Lung (tissue), 12 donors: ENCODE measurements around the gene CEP131. TPM values are rescaled to one million over a fixed set of nuclear protein-coding genes. Genes with fewer than 3 reads are reported as not detected.
"Not testable (repeated sequence)": the region's sequence is repeated elsewhere in the genome, so short reads cannot be mapped to it uniquely, and the experiment has no call there.

Source experiments
- ATAC-seq: fragments of 200-7000 bp; cut with Tn5 transposase; one replicate; pipeline ENCODE4 v1.9.1; 2020; ENCODE audit warnings: moderate number of reproducible peaks; ENCODE audit not compliant: insufficient read depth, low FRiP score
- DNase-seq, 3 donors: peaks; one replicate each; pipeline ENCODE4 v3.0.0-alpha.2; 2013 to 2017
- H3K27ac ChIP-seq, 2 donors: one replicate each; pipeline ENCODE4 v1.5.1; 2013; ENCODE audit warnings: mild to moderate bottlenecking in 2 of 2, moderate library complexity in 2 of 2, control low read depth in 1 of 2, inconsistent platforms in 1 of 2, low read depth in 1 of 2, low read length in 1 of 2
- H3K27me3 ChIP-seq, 3 donors: one replicate each; pipeline ENCODE4 v1.5.1; 2013; ENCODE audit warnings: low read length in 2 of 3; ENCODE audit not compliant: control insufficient read depth in 3 of 3, insufficient read depth in 3 of 3
- H3K36me3 ChIP-seq, 4 donors: one replicate each; pipeline ENCODE4 v1.5.1; 2013; ENCODE audit warnings: low read length in 4 of 4, mild to moderate bottlenecking in 1 of 4, moderate library complexity in 1 of 4; ENCODE audit not compliant: control insufficient read depth in 4 of 4, insufficient read depth in 4 of 4
- H3K4me1 ChIP-seq, 5 donors: one replicate each; pipeline ENCODE4 v1.5.1; 2013; ENCODE audit warnings: low read length in 5 of 5, mild to moderate bottlenecking in 2 of 5, moderate library complexity in 1 of 5; ENCODE audit not compliant: control insufficient read depth in 5 of 5, insufficient read depth in 5 of 5
- H3K4me3 ChIP-seq: one replicate; pipeline ENCODE4 v1.5.1; 2013; ENCODE audit warnings: mild to moderate bottlenecking, control low read depth, moderate library complexity
- H3K9ac ChIP-seq, 2 donors: one replicate each; pipeline ENCODE4 v1.5.1; 2013; ENCODE audit warnings: low read length in 2 of 2, control low read depth in 1 of 2; ENCODE audit not compliant: insufficient read depth in 1 of 2
- H3K9me3 ChIP-seq, 4 donors: one replicate each; pipeline ENCODE4 v1.5.1; 2013; ENCODE audit warnings: low read length in 3 of 4, mild to moderate bottlenecking in 1 of 4, moderate library complexity in 1 of 4; ENCODE audit not compliant: control insufficient read depth in 4 of 4, insufficient read depth in 3 of 4
- CTCF ChIP-seq: IDR thresholded peaks from 2 replicates; pipeline ENCODE4 v1.5.1; 2012; ENCODE audit warnings: mild to moderate bottlenecking; ENCODE audit errors: control extremely low read depth, extremely low read depth
- WGBS, 2 donors: extraction: QIAGEN DNeasy Blood & Tissue Kit; methylation state at CpG; one replicate each; pipeline ENCODE4 v1.1.7; 2013; 5-methylcytosine and 5-hydroxymethylcytosine counted together
- polyA plus RNA-seq, 2 donors: library from polyadenylated mRNA; stranded (reverse); fragments of 200-250 nt; gene quantifications; one replicate each; pipeline ENCODE4 v1.2.1, GENCODE V29; 2013
- total RNA-seq, 2 donors: library from RNA; depleted of rRNA in 1 of 2; stranded (reverse); fragments of >200 nt in 1 of 2; gene quantifications; one replicate each; pipeline ENCODE4 v1.2.1, GENCODE V29; 2014 to 2021
- donor health status: control.
- donor health status: control.
- donor health status: Bipolar disorder and iron deficiency.
- donor health status: healthy.
- donor health status: DM: yes; HTN: yes; CAD: no.

Gene CEP131
- total and polyA plus RNA-seq, 4 donors = 7.0 to 14.5 (median 10.9) TPM

- Histone ChIP-seq H3K9me3 (peaks cover 0 to 2% (median 0%) of the 10 kb centered on the region in 4 donors), H3K4me3 (no peak overlapping the region), H3K9ac (no peak overlapping the region), H3K36me3 (no peaks in the 10 kb centered on the region), H3K27me3 (no peaks in the 10 kb centered on the region), H3K27ac (no peak overlapping the region), H3K4me1 (peaks cover 0 to 4% (median 0%) of the 10 kb centered on the region in 5 donors)
- WGBS, 2 donors = 91 to 93% methylated on average over 38 to 39 of the region's 39 CpGs
- no peak for TF ChIP-seq CTCF
- DNase-seq = no peak
- no peak for ATAC-seq
Observed at GRCh38 chr17:81157848-81158687, 64.7 kb downstream of the CEP131 start.

GRCh38 chr17:81156866-81157805 is 65.6 kb downstream of the CEP131 start:
- no peak for DNase-seq
- Histone ChIP-seq H3K27ac (no peak overlapping the region), H3K36me3 (no peaks in the 10 kb centered on the region), H3K27me3 (no peaks in the 10 kb centered on the region), H3K9me3 (peaks cover 0 to 2% (median 0%) of the 10 kb centered on the region in 4 donors), H3K9ac (no peak overlapping the region), H3K4me1 (peaks cover 0 to 4% (median 0%) of the 10 kb centered on the region in 5 donors), H3K4me3 (no peak overlapping the region)
- no peak for ATAC-seq
- 91 to 95% methylated on average over 36 to 38 of the region's 38 CpGs for WGBS, 2 donors
- no peak for TF ChIP-seq CTCF

- DNase-seq (no peak), ATAC-seq (no peak)
- H3K4me3 ChIP-seq = no peak overlapping the region
- 62 to 82% methylated on average over 18 of the region's 18 CpGs for WGBS, 2 donors
- no peaks in the 10 kb centered on the region for H3K36me3 ChIP-seq
- H3K9ac ChIP-seq = no peak overlapping the region
- H3K9me3 ChIP-seq = peaks cover 0 to 4% (median 0%) of the 10 kb centered on the region in 4 donors
- H3K27ac ChIP-seq = no peak overlapping the region
- no peak for TF ChIP-seq CTCF
- no peaks in the 10 kb centered on the region for H3K27me3 ChIP-seq
- H3K4me1 ChIP-seq = peaks cover 0 to 7% (median 0%) of the 10 kb centered on the region in 5 donors
Observed at GRCh38 chr17:81154961-81155360, 67.8 kb downstream of the CEP131 start.

- 94 to 96% methylated on average over 9 of the region's 9 CpGs for WGBS, 2 donors
- not testable (repeated sequence) for H3K36me3 ChIP-seq, H3K9ac ChIP-seq, H3K4me3 ChIP-seq, H3K27me3 ChIP-seq, DNase-seq, H3K4me1 ChIP-seq, H3K27ac ChIP-seq, H3K9me3 ChIP-seq, ATAC-seq
Observed at GRCh38 chr17:81154016-81154415, 68.7 kb downstream of the CEP131 start.
